ENCODE data around the gene TMEFF1. TPM values are rescaled to one million over a fixed set of nuclear protein-coding genes. Genes with fewer than 3 reads are reported as not detected.
A peak's percentile ranks its signal among the peaks of the same experiment; 100 is the strongest.

TMEFF1 gene
- total RNA-seq, 1 experiment from 2014 or later: 3.3 TPM

GRCh38 chr9:100583014-100583802 is 110.3 kb downstream of the TMEFF1 start:
- Histone ChIP-seq H3K4me1 (ENCODE audit: control insufficient read depth in 1 of 2, insufficient read depth in 2 of 2, low read length in 2 of 2) (peaks cover 8 to 22% of the 10 kb centered on the region in 2 experiments; a peak in 3 of 4 replicates), H3K9me3 (ENCODE audit: control insufficient read depth in 1 of 2, insufficient read depth in 1 of 2, low read depth in 1 of 2, low read length in 2 of 2) (no peaks in the 10 kb centered on the region), H4K20me1 (ENCODE audit: insufficient read depth) (no peaks in the 10 kb centered on the region), H2AFZ (ENCODE audit: low read depth, low read length, poor library complexity, severe bottlenecking) (no peak overlapping the region), H3K27ac (ENCODE audit: low read depth, low read length) (no peak overlapping the region), H3K9ac (ENCODE audit: low read length) (no peak overlapping the region), H3K4me3 (replicated peaks in 1 of 2; ENCODE audit: low read depth in 1 of 2, low read length in 2 of 2) (no peak overlapping the region), H3K4me2 (ENCODE audit: low read length) (no peak overlapping the region), H3K9me2 (ENCODE audit: insufficient read depth) (no peaks in the 10 kb centered on the region), H3K79me2 (ENCODE audit: insufficient read depth, low read length) (no peaks in the 10 kb centered on the region), H3K27me3 (ENCODE audit: insufficient read depth, low read length) (no peaks in the 10 kb centered on the region), H3K36me3 (ENCODE audit: control insufficient read depth in 1 of 2, insufficient read depth in 2 of 2, low read length in 2 of 2) (no peaks in the 10 kb centered on the region)
- CTCF ChIA-PET: no interaction called here
- RAD21 ChIA-PET (ENCODE audit: low non-redundant PET in 1 of 2, low total read pairs in 2 of 2, uncharacterized antibody in 2 of 2, unreplicated experiment in 2 of 2): no interaction called here
- DNase-seq (ENCODE audit: low read depth, low spot score) (no peak), ATAC-seq (no peak)
- no peak for TF ChIP-seq ZNF274 (IDR thresholded peaks at IDR 0.05; ENCODE audit: low read depth, low read length)
- POLR2A ChIA-PET: no interaction called here
- intact Hi-C loops (cut with micrococcal nuclease): no loop called here
- BruUV-seq (replicated peaks): no TSS peak

- Histone ChIP-seq H3K4me3 (replicated peaks in 1 of 2; ENCODE audit: low read depth in 1 of 2, low read length in 2 of 2) (no peak overlapping the region), H3K4me2 (ENCODE audit: low read length) (no peak overlapping the region), H3K4me1 (ENCODE audit: control insufficient read depth in 1 of 2, insufficient read depth in 2 of 2, low read length in 2 of 2) (peaks cover 8 to 34% of the 10 kb centered on the region in 2 experiments; a peak in 3 of 4 replicates), H3K79me2 (ENCODE audit: insufficient read depth, low read length) (no peaks in the 10 kb centered on the region), H3K9ac (ENCODE audit: low read length) (no peak overlapping the region), H3K27ac (ENCODE audit: low read depth, low read length) (no peak overlapping the region), H3K9me2 (ENCODE audit: insufficient read depth) (no peaks in the 10 kb centered on the region), H3K9me3 (ENCODE audit: control insufficient read depth in 1 of 2, insufficient read depth in 1 of 2, low read depth in 1 of 2, low read length in 2 of 2) (no peaks in the 10 kb centered on the region), H3K36me3 (ENCODE audit: control insufficient read depth in 1 of 2, insufficient read depth in 2 of 2, low read length in 2 of 2) (no peaks in the 10 kb centered on the region), H3K27me3 (ENCODE audit: insufficient read depth, low read length) (no peaks in the 10 kb centered on the region), H2AFZ (ENCODE audit: low read depth, low read length, poor library complexity, severe bottlenecking) (no peak overlapping the region), H4K20me1 (ENCODE audit: insufficient read depth) (no peaks in the 10 kb centered on the region)
- ChIA-PET RAD21 (ENCODE audit: low non-redundant PET in 1 of 2, low total read pairs in 2 of 2, uncharacterized antibody in 2 of 2, unreplicated experiment in 2 of 2) (no interaction called here), POLR2A (no interaction called here), CTCF (interaction anchor here (1.3 kb wide), 1 partner anchor 10 kb away, joined by 3 read pairs; no protein-coding TSS in a partner anchor)
- ATAC-seq: no peak
- intact Hi-C loops (cut with micrococcal nuclease): no loop called here
- no peak for TF ChIP-seq EZH2 (IDR thresholded peaks at IDR 0.05)
- no peak for TF ChIP-seq TCF7L2 (IDR thresholded peaks at IDR 0.05; ENCODE audit: borderline replicate concordance, extremely low read depth, insufficient read depth, insufficient read length)
- TF ChIP-seq POLR2A (IDR thresholded peaks at IDR 0.05; ENCODE audit: borderline replicate concordance, extremely low read depth, insufficient read depth, insufficient read length): no peak
- TF ChIP-seq CEBPB (IDR thresholded peaks at IDR 0.05; ENCODE audit: low read depth): 0 out of 2 replicates have a peak, but pooled peaks have one; percentile 19
- DNase-seq (ENCODE audit: low read depth, low spot score): no peak
- no TSS peak for BruUV-seq (replicated peaks)
Measured at GRCh38 chr9:100584951-100585350, 112.0 kb downstream of the TMEFF1 start.

Data from HCT116 (cell line).